Adipose tissue (tissue), 3 donors: Measurements from ENCODE around the gene APELA. TPM values are rescaled to one million over a fixed set of nuclear protein-coding genes. Genes with fewer than 3 reads are reported as not detected.

Source experiments
- polyA plus RNA-seq, 3 donors: library from polyadenylated mRNA; stranded (reverse); fragments of 200-250 nt; gene quantifications; one replicate each; pipeline ENCODE4 v1.2.3, GENCODE V29; 2013
- donor health status: healthy with polysubstance abuse.
- donor health status: Bipolar disorder and iron deficiency.
- donor health status: healthy.

Gene APELA
- polyA plus RNA-seq, 3 donors, result not detected

Other genes with a start within 250 kb of the APELA start
- gene SMIM31, start 123.0 kb upstream of the APELA start, polyA plus RNA-seq, result 1 to 10 TPM in 1 of 3 donors, not detected in 2; 1.0 TPM
- 1 to 10 TPM in 2 of 3 donors, under 1 TPM in 1; 0.38 to 2.0 (median 1.2) TPM for gene TRIM61, start 100.5 kb downstream of the APELA start, polyA plus RNA-seq
- not detected for gene TRIM60, start 154.8 kb downstream of the APELA start, polyA plus RNA-seq
- not detected for gene TRIM75, start 176.7 kb downstream of the APELA start, polyA plus RNA-seq
- 10 to 100 TPM in 2 of 3 donors, 1 to 10 TPM in 1; 7.9 to 14.0 (median 13.5) TPM for gene TMEM192, start 235.7 kb downstream of the APELA start, polyA plus RNA-seq